ENCODE data around the gene NCBP2L.

Gene NCBP2L

DNA sequence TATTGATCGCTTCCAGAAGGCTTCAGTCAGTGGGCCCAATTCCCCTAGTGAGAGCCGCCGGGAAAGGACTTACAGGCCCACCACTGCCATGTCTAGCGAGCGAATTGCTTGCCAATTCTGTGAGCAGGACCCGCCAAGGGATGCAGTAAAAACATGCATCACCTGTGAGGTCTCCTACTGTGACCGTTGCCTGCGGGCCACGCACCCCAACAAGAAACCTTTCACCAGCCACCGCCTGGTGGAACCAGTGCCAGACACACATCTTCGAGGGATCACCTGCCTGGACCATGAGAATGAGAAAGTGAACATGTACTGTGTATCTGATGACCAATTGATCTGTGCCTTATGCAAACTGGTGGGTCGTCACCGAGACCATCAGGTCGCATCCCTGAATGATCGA is 63.4 kb downstream of the NCBP2L start:
- Mint-ChIP-seq H3K4me1 (ENCODE audit: low read depth) (no peaks in the 10 kb centered on the region), H3K27me3 (peaks cover 9% of the 10 kb centered on the region), H3K36me3 (ENCODE audit: low read depth) (no peaks in the 10 kb centered on the region), H3K27ac (no peak overlapping the region), H3K4me3 (no peak overlapping the region), H3K9me3 (no peaks in the 10 kb centered on the region)
- intact Hi-C loops (cut with micrococcal nuclease): no loop called here

DNA sequence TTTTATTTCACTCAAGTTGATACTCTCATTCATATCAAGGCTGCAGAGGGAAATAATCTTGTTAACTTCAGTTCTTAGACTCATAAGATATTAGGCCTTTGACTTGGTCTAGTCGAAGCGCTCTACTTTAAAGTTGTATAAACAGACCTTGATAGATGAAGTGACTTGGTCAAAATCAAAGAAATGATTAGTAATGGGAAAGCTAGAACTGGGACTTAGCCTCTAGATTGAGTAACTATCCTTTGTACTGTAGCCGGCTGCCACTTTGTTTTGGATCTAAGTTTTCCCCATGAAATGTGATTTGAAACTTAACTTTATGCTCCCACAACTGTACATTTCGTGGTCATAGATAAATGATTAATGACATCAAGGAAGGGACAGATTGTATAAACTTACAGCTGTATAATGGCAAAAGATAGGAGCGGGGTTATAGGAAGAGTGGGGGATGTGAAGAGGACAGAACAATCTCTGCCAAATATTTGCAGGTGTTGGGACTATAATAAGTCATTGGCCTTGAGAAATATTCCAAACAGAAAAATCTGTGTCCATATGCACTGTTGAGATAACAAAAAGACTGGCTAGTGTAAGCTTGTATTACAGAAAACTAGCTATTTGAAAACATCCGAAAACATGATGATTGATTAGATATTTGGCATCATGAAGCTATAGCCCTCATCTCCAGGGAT is 65.3 kb downstream of the NCBP2L start:
- no peak overlapping the region for H3K4me3 Mint-ChIP-seq
- no peaks in the 10 kb centered on the region for H3K9me3 Mint-ChIP-seq
- H3K27ac Mint-ChIP-seq: no peak overlapping the region
- no peaks in the 10 kb centered on the region for H3K4me1 Mint-ChIP-seq (ENCODE audit: low read depth)
- H3K27me3 Mint-ChIP-seq: peaks cover 7% of the 10 kb centered on the region
- intact Hi-C loops (cut with micrococcal nuclease): no loop called here
- H3K36me3 Mint-ChIP-seq (ENCODE audit: low read depth): no peaks in the 10 kb centered on the region
